C4-2B (cell line): ENCODE measurements around the gene EXOSC2.

Experiments
- ZFX ChIP-seq: fragments of 450-650 bp; IDR thresholded peaks from 2 replicates; pipeline ENCODE4 v1.6.1; 2017
- TF ChIP-seq, protein P1 (sequence below): fragments of 450-650 bp; conservative IDR thresholded peaks from 2 replicates; pipeline ENCODE4 v1.5.1; 2017; ENCODE audit warnings: mild to moderate bottlenecking

DNA sequence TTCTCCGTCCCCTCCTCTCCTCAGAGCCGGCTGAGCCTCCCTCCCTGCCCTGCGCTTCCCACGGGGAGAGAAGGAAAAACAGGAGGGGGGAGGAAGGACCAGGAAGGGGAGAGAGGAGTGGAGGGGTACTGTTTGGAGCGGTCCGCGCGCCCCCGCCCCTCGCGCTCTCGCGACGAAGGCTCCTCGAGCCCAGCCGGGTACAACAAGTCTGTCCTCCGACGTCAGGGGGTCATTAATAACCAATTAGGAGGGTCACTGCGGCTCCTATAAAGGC is 29.7 kb upstream of the EXOSC2 start:
- TF ChIP-seq, protein P1, sequence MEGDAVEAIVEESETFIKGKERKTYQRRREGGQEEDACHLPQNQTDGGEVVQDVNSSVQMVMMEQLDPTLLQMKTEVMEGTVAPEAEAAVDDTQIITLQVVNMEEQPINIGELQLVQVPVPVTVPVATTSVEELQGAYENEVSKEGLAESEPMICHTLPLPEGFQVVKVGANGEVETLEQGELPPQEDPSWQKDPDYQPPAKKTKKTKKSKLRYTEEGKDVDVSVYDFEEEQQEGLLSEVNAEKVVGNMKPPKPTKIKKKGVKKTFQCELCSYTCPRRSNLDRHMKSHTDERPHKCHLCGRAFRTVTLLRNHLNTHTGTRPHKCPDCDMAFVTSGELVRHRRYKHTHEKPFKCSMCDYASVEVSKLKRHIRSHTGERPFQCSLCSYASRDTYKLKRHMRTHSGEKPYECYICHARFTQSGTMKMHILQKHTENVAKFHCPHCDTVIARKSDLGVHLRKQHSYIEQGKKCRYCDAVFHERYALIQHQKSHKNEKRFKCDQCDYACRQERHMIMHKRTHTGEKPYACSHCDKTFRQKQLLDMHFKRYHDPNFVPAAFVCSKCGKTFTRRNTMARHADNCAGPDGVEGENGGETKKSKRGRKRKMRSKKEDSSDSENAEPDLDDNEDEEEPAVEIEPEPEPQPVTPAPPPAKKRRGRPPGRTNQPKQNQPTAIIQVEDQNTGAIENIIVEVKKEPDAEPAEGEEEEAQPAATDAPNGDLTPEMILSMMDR, result no peak
- TF ChIP-seq ZFX, result no peak
